GM12891 (cell line): ENCODE measurements around the gene TUBAL3.

Experiments used
- DNase-seq: peaks from one replicate; pipeline ENCODE4 v3.0.0; 2011; ENCODE audit warnings: low spot score; ENCODE audit not compliant: insufficient read length
- FAIRE-seq: peaks from 2 replicates; lab custom pipeline; 2011; peaks lifted over from hg19 to GRCh38; lab: Jason Lieb, UNC
- PAX5 ChIP-seq: IDR thresholded peaks from 2 replicates; pipeline ENCODE4 v1.6.1; 2011; ENCODE audit warnings: low read length, moderate library complexity, mild to moderate bottlenecking; ENCODE audit not compliant: insufficient read depth, severe bottlenecking
- POLR2A ChIP-seq: IDR thresholded peaks from 2 replicates; pipeline ENCODE4 v1.6.1; 2011; ENCODE audit warnings: low read depth, low read length, control low read depth
- POLR2AphosphoS5 ChIP-seq: IDR thresholded peaks from 2 replicates; pipeline ENCODE4 v1.6.1; 2011; ENCODE audit warnings: low read depth, low read length, control low read depth
- POU2F2 ChIP-seq: IDR thresholded peaks from 2 replicates; pipeline ENCODE4 v1.6.1; 2011; ENCODE audit warnings: low read depth, mild to moderate bottlenecking, control low read depth, low read length, moderate library complexity
- SPI1 ChIP-seq: IDR thresholded peaks from 2 replicates; pipeline ENCODE4 v1.6.1; 2011; ENCODE audit warnings: low read depth, low read length, control low read depth
- TAF1 ChIP-seq: IDR thresholded peaks from 2 replicates; pipeline ENCODE4 v1.6.1; 2011; ENCODE audit warnings: low read depth, low read length, control low read depth

TUBAL3 gene

DNA sequence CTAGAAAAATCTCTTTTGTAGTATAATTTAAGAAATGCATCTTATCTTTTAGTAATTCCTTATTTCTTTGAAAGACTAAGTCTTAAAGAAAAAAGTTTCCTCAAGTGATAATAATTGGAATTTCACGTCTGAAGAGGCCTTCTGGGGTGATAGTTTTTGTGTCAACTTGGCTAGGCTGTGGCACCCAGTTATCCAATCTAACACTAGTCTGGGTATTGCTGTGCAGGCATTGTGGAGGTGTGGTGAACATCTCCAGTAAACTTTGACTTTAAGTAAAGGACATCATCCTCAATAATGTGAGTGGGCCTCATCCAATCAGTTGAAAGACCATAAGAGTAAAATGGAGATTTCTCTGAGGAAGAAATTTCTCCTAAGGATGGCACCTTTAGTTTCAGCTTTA, 2.3 kb upstream of the TUBAL3 start:
- DNase-seq (no peak), FAIRE-seq (no peak)
- TF ChIP-seq PAX5, result no peak
- no peak for TF ChIP-seq POLR2A
- no peak for TF ChIP-seq TAF1
- TF ChIP-seq POLR2AphosphoS5, result no peak
- no peak for TF ChIP-seq SPI1
- TF ChIP-seq POU2F2, result no peak

DNA sequence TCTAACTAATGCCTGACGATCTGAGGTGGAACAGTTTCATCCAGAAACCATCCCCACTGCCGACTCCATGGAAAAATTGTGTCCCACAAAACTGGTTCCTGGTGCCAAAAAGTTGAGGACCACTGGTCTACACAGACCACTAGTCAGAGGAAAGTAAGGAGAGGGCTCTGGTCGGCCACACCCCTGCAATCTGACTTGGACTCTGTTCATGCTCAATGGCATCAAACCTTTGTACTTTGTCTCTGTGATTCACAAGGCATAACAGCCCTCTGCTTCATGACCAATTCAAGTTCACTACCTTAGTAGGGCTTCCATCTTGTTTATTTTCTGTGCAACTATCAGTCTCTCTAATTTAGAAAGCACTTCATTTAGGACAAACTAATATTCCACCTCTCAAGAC, 1.8 kb downstream of the TUBAL3 start:
- DNase-seq (no peak), FAIRE-seq (no peak)
- TF ChIP-seq TAF1 (no peak), POU2F2 (no peak), SPI1 (no peak), POLR2AphosphoS5 (no peak), PAX5 (no peak), POLR2A (no peak)

- no peak for DNase-seq
- FAIRE-seq, result no peak
- no peak for TF ChIP-seq SPI1
- no peak for TF ChIP-seq POLR2A
- TF ChIP-seq TAF1, result no peak
- no peak for TF ChIP-seq POU2F2
- no peak for TF ChIP-seq POLR2AphosphoS5
- no peak for TF ChIP-seq PAX5
Measured at GRCh38 chr10:5400468-5401240, 4.0 kb downstream of the TUBAL3 start.

- no peak for FAIRE-seq
Measured at GRCh38 chr10:5399332-5399731, 5.3 kb downstream of the TUBAL3 start.

DNA sequence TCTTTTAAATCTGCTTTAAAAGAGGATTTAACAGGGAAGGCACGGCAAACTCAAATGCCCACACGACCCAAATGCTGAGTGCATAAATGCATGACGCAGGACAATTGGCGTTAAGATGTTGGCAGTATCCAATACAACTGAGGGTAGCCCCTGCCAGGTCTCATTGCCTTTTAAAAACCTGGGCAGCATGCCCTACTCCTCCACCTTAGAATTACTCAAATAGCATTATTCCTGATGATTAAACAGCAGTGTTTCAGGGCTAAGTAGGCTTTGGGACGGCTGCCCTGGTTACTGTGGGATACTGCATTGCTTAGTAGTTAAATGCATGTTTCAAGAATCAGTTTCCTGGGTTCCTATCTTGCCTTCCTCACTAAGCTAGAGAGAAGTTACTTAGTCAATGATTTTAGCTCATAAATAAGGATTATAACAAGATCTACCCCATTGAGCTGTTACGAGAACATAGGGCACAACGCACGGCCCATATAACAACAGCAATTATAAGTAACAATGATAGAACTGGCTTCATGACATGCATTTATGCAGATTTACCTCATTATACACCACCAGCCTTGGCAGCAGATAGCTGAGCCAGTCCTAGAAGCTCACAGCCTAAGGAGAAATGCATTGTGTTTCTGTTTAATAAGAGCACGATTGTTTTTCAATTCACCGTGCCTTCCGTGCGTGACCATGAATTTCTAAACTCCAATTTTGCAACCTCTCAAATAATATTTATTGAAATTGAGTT, 7.9 kb downstream of the TUBAL3 start:
- FAIRE-seq (no peak), DNase-seq (no peak)
- no peak for TF ChIP-seq TAF1
- TF ChIP-seq PAX5, result no peak
- no peak for TF ChIP-seq POLR2AphosphoS5

More at GRCh38 chr10:5399332-5399731, 5.3 kb downstream of the TUBAL3 start:
- TF ChIP-seq POLR2AphosphoS5 (no peak), PAX5 (no peak), SPI1 (no peak), POU2F2 (no peak)
- DNase-seq, result no peak

DNA sequence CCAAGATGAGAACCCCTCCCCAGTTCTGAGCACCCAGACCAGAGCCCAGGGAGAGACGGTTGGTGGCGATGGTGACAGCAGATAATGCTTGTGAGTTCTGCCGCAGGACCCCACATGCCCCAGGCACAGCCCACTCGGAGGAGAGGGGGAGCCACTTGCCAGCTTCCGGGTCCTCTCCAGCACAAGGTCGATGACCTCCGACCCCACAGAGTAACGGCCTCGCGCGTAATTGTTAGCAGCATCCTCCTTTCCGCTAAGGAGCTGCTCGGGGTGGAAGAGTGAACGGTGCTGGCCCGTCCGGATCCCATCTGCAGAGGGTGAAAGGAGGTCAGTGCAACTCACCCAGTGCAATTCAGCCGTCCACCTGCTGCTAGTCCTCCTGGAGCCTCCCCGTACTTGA, 9.5 kb downstream of the TUBAL3 start:
- no peak for DNase-seq
- no peak for FAIRE-seq
- TF ChIP-seq POLR2A (no peak), POU2F2 (no peak), TAF1 (no peak), PAX5 (no peak), POLR2AphosphoS5 (no peak), SPI1 (no peak)

GRCh38 chr10:5393529-5393928, 11.1 kb downstream of the TUBAL3 start:
- no peak for TF ChIP-seq SPI1
- TF ChIP-seq TAF1, result no peak
- TF ChIP-seq POLR2A, result no peak
- no peak for TF ChIP-seq PAX5
- TF ChIP-seq POLR2AphosphoS5, result no peak
- no peak for TF ChIP-seq POU2F2
- FAIRE-seq, result no peak
- no peak for DNase-seq

GRCh38 chr10:5391790-5392189, 12.8 kb downstream of the TUBAL3 start:
- DNase-seq (no peak), FAIRE-seq (no peak)
- TF ChIP-seq POU2F2 (no peak), SPI1 (no peak), POLR2A (no peak), PAX5 (no peak), POLR2AphosphoS5 (no peak), TAF1 (no peak)

DNA sequence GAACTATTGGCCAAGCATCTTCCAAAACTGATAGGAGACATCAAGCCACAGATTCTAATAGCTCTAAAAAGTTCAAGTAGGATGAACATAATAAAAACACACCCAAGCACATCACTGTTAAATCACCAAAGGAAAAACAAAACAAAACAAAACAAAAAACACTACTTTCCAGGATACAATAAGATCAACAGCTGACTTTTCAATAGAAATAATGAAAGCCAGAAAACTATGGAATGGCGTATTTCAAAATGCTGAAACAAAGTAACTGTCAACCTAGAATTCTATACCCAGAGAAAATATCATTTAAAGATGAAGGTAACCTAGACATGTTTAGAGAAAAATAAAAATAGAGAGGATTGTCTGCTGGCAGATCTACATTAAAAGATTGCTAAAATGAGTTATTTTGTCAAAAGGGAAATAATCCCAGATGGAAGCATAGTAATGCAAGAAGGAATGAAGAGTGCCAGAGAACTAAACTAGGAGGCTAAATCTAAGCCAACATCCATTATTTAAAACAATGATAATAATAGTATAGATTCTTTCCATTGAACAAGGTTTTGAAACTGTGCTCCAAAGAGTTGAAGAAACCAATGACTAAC, 13.9 kb downstream of the TUBAL3 start:
- no peak for FAIRE-seq
- no peak for DNase-seq
- TF ChIP-seq POLR2AphosphoS5 (no peak), POU2F2 (no peak), TAF1 (no peak), PAX5 (no peak), POLR2A (no peak), SPI1 (no peak)

DNA sequence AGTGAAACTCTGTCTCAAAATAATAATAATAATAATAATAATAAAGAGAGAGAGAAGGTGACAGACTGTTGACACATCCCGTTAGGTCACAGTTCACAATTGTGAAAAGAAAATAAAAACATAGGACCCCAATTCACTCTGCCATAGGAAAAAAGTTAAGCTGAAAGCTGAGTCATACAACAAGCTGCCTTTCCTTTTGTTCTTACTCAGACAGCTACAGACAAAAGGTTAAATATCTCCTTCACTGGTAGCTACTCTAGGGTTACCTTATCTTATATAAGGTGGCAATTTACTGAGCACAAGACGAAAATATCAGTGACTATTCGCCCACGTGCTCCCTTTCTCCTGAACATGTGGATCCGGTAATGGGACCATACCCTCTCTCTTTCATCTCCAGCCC, 17.5 kb downstream of the TUBAL3 start:
- DNase-seq (no peak), FAIRE-seq (no peak)
- TF ChIP-seq POLR2A, result no peak
- TF ChIP-seq POLR2AphosphoS5, result no peak
- no peak for TF ChIP-seq PAX5
- no peak for TF ChIP-seq SPI1
- no peak for TF ChIP-seq TAF1
- TF ChIP-seq POU2F2, result no peak
